Erythroblast (primary cell): Measurements from ENCODE around the gene DTD1.

Experiments
- GATA1 ChIP-seq: IDR thresholded peaks from 2 replicates; pipeline ENCODE4 v1.6.1; 2011; ENCODE audit warnings: low read depth, mild to moderate bottlenecking, control low read depth, low read length, moderate library complexity
- POLR2A ChIP-seq: IDR thresholded peaks from 2 replicates; pipeline ENCODE4 v1.6.1; 2011; ENCODE audit warnings: mild to moderate bottlenecking, low read length

- no peak for TF ChIP-seq POLR2A
- no peak for TF ChIP-seq GATA1
Measured at GRCh38 chr20:18808712-18809111, 220.9 kb downstream of the DTD1 start.
